IMR-90 (cell line): ENCODE results near the gene RNASE4. TPM values are rescaled to one million over a fixed set of nuclear protein-coding genes. Genes with fewer than 3 reads are reported as not detected.

ENCODE experiments used
- ATAC-seq: fragments of 200-7000 bp; cut with Tn5 transposase; 2 replicates; pipeline ENCODE4 v1.9.1; 2020; ENCODE audit warnings: low read depth, mild to moderate bottlenecking, moderate library complexity
- BruUV-seq: library from RNA; stranded (reverse); fragments of 400-500 nt; replicated peaks from 2 replicates; lab custom pipeline; 2021; lab: Mats Ljungman, UMichigan
- CTCF ChIA-PET: fragments of 300-600 bp; formaldehyde crosslinking; extraction: SDS; loops from one replicate; lab custom pipeline; 2021; ENCODE audit warnings: antibody characterized with exemption; lab: Yijun Ruan, JAX
- POLR2A ChIA-PET: fragments of 300-600 bp; sonication (Branson Sonifier 250); formaldehyde crosslinking; loops from one replicate; lab custom pipeline; 2022; ENCODE audit warnings: antibody characterized with exemption; ENCODE audit not compliant: unreplicated experiment; lab: Charles Lee
- DNase-seq: peaks from one replicate; pipeline ENCODE4 v3.0.0; 2013
- H2AFZ ChIP-seq: replicated peaks from 2 replicates; pipeline ENCODE3; 2013; ENCODE audit warnings: low read length, mild to moderate bottlenecking; ENCODE audit not compliant: poor library complexity
- H2AK5ac ChIP-seq: 2 replicates; pipeline ENCODE4 v1.6.1; 2013; ENCODE audit warnings: low read depth, low read length, inconsistent platforms
- H2AK9ac ChIP-seq: replicated peaks from 2 replicates; pipeline ENCODE3; 2013; ENCODE audit warnings: mild to moderate bottlenecking, low read depth, low read length, moderate library complexity; ENCODE audit not compliant: poor library complexity
- H2BK120ac ChIP-seq: 2 replicates; pipeline ENCODE4 v1.6.1; 2013; ENCODE audit warnings: low read depth, low read length, inconsistent platforms
- H2BK15ac ChIP-seq: 3 replicates; pipeline ENCODE4 v1.6.1; 2013; ENCODE audit warnings: low read depth, low read length, inconsistent platforms
- H2BK20ac ChIP-seq: 2 replicates; pipeline ENCODE4 v1.6.1; 2013; ENCODE audit warnings: low read depth, mild to moderate bottlenecking, inconsistent platforms, low read length, moderate library complexity
- H2BK5ac ChIP-seq: 2 replicates; pipeline ENCODE4 v1.6.1; 2013; ENCODE audit warnings: mild to moderate bottlenecking, low read depth, low read length, inconsistent platforms; ENCODE audit not compliant: poor library complexity, severe bottlenecking
- H3K14ac ChIP-seq: replicated peaks from 2 replicates; pipeline ENCODE4 v1.6.1; 2013; ENCODE audit warnings: low read depth, low read length, inconsistent platforms
- H3K18ac ChIP-seq: 2 replicates; pipeline ENCODE4 v1.6.1; 2013; ENCODE audit warnings: low read depth, low read length, control low read depth
- H3K23ac ChIP-seq: 2 replicates; pipeline ENCODE4 v1.6.1; 2013; ENCODE audit warnings: low read depth, low read length, inconsistent platforms
- H3K27ac ChIP-seq: 2 replicates; pipeline ENCODE4 v1.5.1; 2013; ENCODE audit warnings: mild to moderate bottlenecking, control low read depth, low read length; ENCODE audit not compliant: insufficient read depth
- H3K27me3 ChIP-seq: 2 replicates; pipeline ENCODE4 v1.6.1; 2013; ENCODE audit warnings: low read length; ENCODE audit not compliant: control insufficient read depth, insufficient read depth
- H3K36me3 ChIP-seq: 2 replicates; pipeline ENCODE4 v1.6.1; 2013; ENCODE audit warnings: low read length, mixed read lengths; ENCODE audit not compliant: control insufficient read depth, insufficient read depth
- H3K4ac ChIP-seq: 2 replicates; pipeline ENCODE4 v1.6.1; 2013; ENCODE audit warnings: low read depth, low read length, inconsistent platforms
- H3K4me1 ChIP-seq: 2 replicates; pipeline ENCODE4 v1.6.1; 2013; ENCODE audit warnings: low read length, mixed read lengths; ENCODE audit not compliant: control insufficient read depth, insufficient read depth
- H3K4me2 ChIP-seq: 2 replicates; pipeline ENCODE4 v1.6.1; 2013; ENCODE audit warnings: low read depth, mild to moderate bottlenecking, control low read depth, low read length, moderate library complexity
- H3K4me3 ChIP-seq: 2 replicates; pipeline ENCODE4 v1.5.1; 2013; ENCODE audit warnings: low read depth, mild to moderate bottlenecking, control low read depth, low read length, moderate library complexity; ENCODE audit not compliant: insufficient read depth
- H3K56ac ChIP-seq: 2 replicates; pipeline ENCODE4 v1.6.1; 2013; ENCODE audit warnings: low read length, inconsistent platforms; ENCODE audit not compliant: insufficient read depth; ENCODE audit errors: extremely low read depth
- H3K79me1 ChIP-seq, 2 experiments: 2 replicates each; pipeline ENCODE4 v1.6.1; 2013; ENCODE audit warnings: low read length in 2 of 2, inconsistent platforms in 1 of 2, low read depth in 1 of 2
- H3K9ac ChIP-seq: 2 replicates; pipeline ENCODE4 v1.6.1; 2013; ENCODE audit warnings: low read depth, low read length, control low read depth
- H3K9me1 ChIP-seq: 2 replicates; pipeline ENCODE4 v1.6.1; 2013; ENCODE audit warnings: low read length, inconsistent platforms; ENCODE audit not compliant: insufficient read depth
- H3K9me3 ChIP-seq: 2 replicates; pipeline ENCODE4 v1.6.1; 2013; ENCODE audit warnings: low read length; ENCODE audit not compliant: control insufficient read depth, insufficient read depth
- H4K20me1 ChIP-seq: 2 replicates; pipeline ENCODE4 v1.6.1; 2013; ENCODE audit warnings: low read length, inconsistent platforms; ENCODE audit not compliant: insufficient read depth
- H4K5ac ChIP-seq: 2 replicates; pipeline ENCODE4 v1.6.1; 2013; ENCODE audit warnings: mild to moderate bottlenecking, low read depth, low read length, control low read depth
- H4K8ac ChIP-seq, 2 experiments: 2 replicates each; pipeline ENCODE4 v1.6.1; 2013; ENCODE audit warnings: low read depth in 2 of 2, low read length in 2 of 2, control low read depth in 1 of 2, inconsistent platforms in 1 of 2
- H4K91ac ChIP-seq: 2 replicates; pipeline ENCODE4 v1.6.1; 2013; ENCODE audit warnings: low read depth, low read length, inconsistent platforms; ENCODE audit not compliant: insufficient read depth
- CEBPB ChIP-seq: IDR thresholded peaks from 2 replicates; pipeline ENCODE4 v1.6.1; 2012; ENCODE audit warnings: low read depth, low read length, improper control_type of control experiment
- CHD1 ChIP-seq: IDR thresholded peaks from 2 replicates; pipeline ENCODE4 v1.6.1; 2012; ENCODE audit warnings: low read depth, low read length, improper control_type of control experiment
- CTCF ChIP-seq: conservative IDR thresholded peaks from 2 replicates; pipeline ENCODE4 v1.5.1; 2012; ENCODE audit warnings: mild to moderate bottlenecking, low read depth, low read length, improper control_type of control experiment
- RFX5 ChIP-seq: IDR thresholded peaks from 2 replicates; pipeline ENCODE4 v1.8.0; 2012; ENCODE audit warnings: low read depth, mild to moderate bottlenecking, low read length, moderate library complexity
- WGBS, 2 experiments: methylation state at CpG; one replicate each; pipeline versions ENCODE4 v1.1.5 to v1.1.7; 2013; ENCODE audit warnings: missing lambda C conversion rate in 2 of 2; ENCODE audit not compliant: insufficient read length in 1 of 2; ENCODE audit errors: extremely low coverage in 2 of 2; 5-methylcytosine and 5-hydroxymethylcytosine counted together
- dilution Hi-C: fragments of 300-500 bp; cut with HindIII; formaldehyde crosslinking; loops from one replicate; pipeline ENCODE4 v1.14.3; 2018; ENCODE audit warnings: low sequenced_read_pairs; ENCODE audit not compliant: unreplicated experiment
- in situ Hi-C: fragments of 300-500 bp; cut with MboI; formaldehyde crosslinking; loops from 3 replicates; pipeline ENCODE4 v1.14.3; 2019; ENCODE audit warnings: low sequenced_read_pairs, inconsistent platforms, mixed read lengths
- intact Hi-C: fragments of 100-400 bp; cut with micrococcal nuclease; formaldehyde crosslinking; loops from 2 replicates; pipeline ENCODE4 v1.10.0; 2022
- polyA plus RNA-seq, 3 experiments: library from polyadenylated mRNA; depleted of rRNA; stranded (reverse); fragments of >200 nt; gene quantifications; 2 replicates each; pipeline ENCODE4 v1.2.3, GENCODE V29; 2012; ENCODE audit warnings: low replicate concordance in 1 of 3
- total RNA-seq: library from RNA; depleted of rRNA; stranded (reverse); fragments of >200 nt; gene quantifications from 2 replicates; pipeline ENCODE4 v1.2.3, GENCODE V29; 2012

Gene RNASE4
- total and polyA plus RNA-seq, 2 of the 4 experiments (the other 2 are of a cell fraction) = 10.4 to 11.6 TPM

- Histone ChIP-seq H2AK5ac (no peak overlapping the region), H3K4me1 (no peaks in the 10 kb centered on the region), H2AFZ (no peak overlapping the region), H4K5ac (no peak overlapping the region), H3K9ac (no peak overlapping the region), H3K9me3 (no peaks in the 10 kb centered on the region; the same call in 1 of the 2 replicates), H4K91ac (no peak overlapping the region), H3K79me1 (no peaks in the 10 kb centered on the region), H2BK20ac (no peak overlapping the region), H2BK15ac (no peak overlapping the region), H3K9me1 (no peaks in the 10 kb centered on the region), H3K14ac (no peak overlapping the region), H3K18ac (no peak overlapping the region), H3K36me3 (no peaks in the 10 kb centered on the region), H2BK120ac (no peak overlapping the region), H4K20me1 (no peaks in the 10 kb centered on the region), H3K4me2 (no peak overlapping the region), H3K4ac (no peak overlapping the region), H3K56ac (no peak overlapping the region), H3K27me3 (peaks cover 24% of the 10 kb centered on the region), H4K8ac (no peak overlapping the region), H3K4me3 (no peak overlapping the region), H3K23ac (no peak overlapping the region), H3K27ac (no peak overlapping the region), H2BK5ac (no peak overlapping the region), H2AK9ac (no peak overlapping the region)
- intact Hi-C loops (no loop called here), in situ Hi-C loops (no loop called here), dilution Hi-C loops (loop anchor here (25.0 kb wide), 1 partner anchor 120 kb away; no protein-coding TSS in a partner anchor)
- 35% methylated on average over 3 of the region's 28 CpGs; no CpG with 5 or more reads in 1 of the 2 experiments for WGBS, 2 experiments
- CTCF ChIA-PET = no interaction called here
- TF ChIP-seq CHD1 = no peak
- 0 out of 2 replicates have a peak, but pooled peaks have one; percentile 6 for TF ChIP-seq CTCF
- no peak for TF ChIP-seq CEBPB
- no peak for TF ChIP-seq RFX5
- BruUV-seq = no TSS peak
- ATAC-seq = no peak
- POLR2A ChIA-PET = no interaction called here
- peak; percentile 4 for DNase-seq
Observed at GRCh38 chr14:20657216-20658211, 26.8 kb upstream of the RNASE4 start.
